ENCODE results near the gene NRIP2. TPM values are rescaled to one million over a fixed set of nuclear protein-coding genes. Genes with fewer than 3 reads are reported as not detected.
A peak's percentile ranks its signal among the peaks of the same experiment; 100 is the strongest.

Gene NRIP2
- total and polyA plus RNA-seq, 2 experiments from 2014 or later, result 0.95 TPM; not detected in 1

- Histone ChIP-seq H3K9me3 (ENCODE audit: low read depth) (no peaks in the 10 kb centered on the region), H3K9me2 (replicated peaks; ENCODE audit: insufficient read depth) (no peaks in the 10 kb centered on the region), H3K36me3 (replicated peaks; ENCODE audit: insufficient read depth, low read depth) (no peaks in the 10 kb centered on the region), H3K27me3 (no peaks in the 10 kb centered on the region), H3K4me3 (peak within 1 kb of the TSS; percentile 90), H3K27ac (peak within 1 kb of the TSS; percentile 90), H3K79me2 (peaks cover 28% of the 10 kb centered on the region), H3K4me2 (peak within 1 kb of the TSS; percentile 99), H4K20me1 (ENCODE audit: insufficient read depth, poor library complexity, severe bottlenecking) (peaks cover 25% of the 10 kb centered on the region), H3K4me1 (ENCODE audit: insufficient read depth) (peaks cover 8% of the 10 kb centered on the region), H2AFZ (peak within 1 kb of the TSS; percentile 89)
- WGBS (ENCODE audit: low lambda C conversion rate, missing lambda C conversion rate), result 0% methylated on average over 19 of the region's 63 CpGs
- DNase-seq (ENCODE audit: low spot score), result peak; percentile 96
- TF ChIP-seq CTCF (IDR thresholded peaks at IDR 0.05; ENCODE audit: poor library complexity), result no peak
- TF ChIP-seq EZH2phosphoT487 (IDR thresholded peaks at IDR 0.05; ENCODE audit: low read depth, severe bottlenecking, unreplicated experiment), result no peak
- no peak for TF ChIP-seq EZH2 (IDR thresholded peaks at IDR 0.05; ENCODE audit: borderline replicate concordance)
Measured at GRCh38 chr12:2794736-2795289, 40.0 kb downstream of the NRIP2 start, which contains the start of gene FKBP4. Gene FKBP4 (plus strand): TSS chr12:2794970. CDS start chr12:2795140, 170 bp downstream.

DNA sequence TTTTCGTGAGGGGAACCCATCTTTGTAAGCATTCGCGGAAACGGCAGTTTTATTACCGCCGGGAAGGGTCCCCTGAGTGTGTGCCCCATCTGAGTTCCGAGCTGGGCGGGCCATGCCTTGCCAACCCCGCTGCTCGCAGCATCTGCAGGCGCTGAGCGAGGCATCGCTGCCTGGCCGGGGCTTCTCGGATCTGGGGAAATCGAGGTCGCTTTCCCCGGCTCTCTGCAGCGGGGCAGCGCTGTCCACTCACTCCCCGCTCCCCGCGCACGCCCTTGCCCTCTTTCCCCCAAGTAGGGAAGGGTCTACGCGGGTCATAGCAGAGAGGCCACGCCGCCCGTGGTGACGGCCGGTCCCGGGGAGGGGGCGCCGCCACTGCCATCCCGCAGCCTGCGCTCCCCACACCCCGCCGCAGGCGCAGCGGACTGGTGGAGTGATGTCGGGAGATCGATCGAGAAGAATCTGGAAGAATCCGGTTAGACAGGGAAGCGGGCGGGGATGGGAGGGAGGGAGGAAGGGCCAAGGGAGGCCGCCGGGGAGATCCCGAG, 40.6 kb downstream of the NRIP2 start:
- peak; percentile 31 for DNase-seq (ENCODE audit: low spot score)

GRCh38 chr12:2793561-2793960, 41.3 kb downstream of the NRIP2 start:
- Histone ChIP-seq H4K20me1 (ENCODE audit: insufficient read depth, poor library complexity, severe bottlenecking) (peaks cover 25% of the 10 kb centered on the region), H3K27me3 (no peaks in the 10 kb centered on the region), H3K4me2 (peak overlapping the region; percentile 99), H3K27ac (peak overlapping the region; percentile 90), H3K9me2 (replicated peaks; ENCODE audit: insufficient read depth) (no peaks in the 10 kb centered on the region), H3K9me3 (ENCODE audit: low read depth) (no peaks in the 10 kb centered on the region), H3K4me1 (ENCODE audit: insufficient read depth) (peaks cover 8% of the 10 kb centered on the region), H2AFZ (no peak overlapping the region), H3K4me3 (no peak overlapping the region), H3K79me2 (peaks cover 26% of the 10 kb centered on the region), H3K36me3 (replicated peaks; ENCODE audit: insufficient read depth, low read depth) (no peaks in the 10 kb centered on the region)
- WGBS (ENCODE audit: low lambda C conversion rate, missing lambda C conversion rate), result 96% methylated on average over 20 of the region's 21 CpGs
- no peak for TF ChIP-seq EZH2phosphoT487 (IDR thresholded peaks at IDR 0.05; ENCODE audit: low read depth, severe bottlenecking, unreplicated experiment)
- no peak for TF ChIP-seq EZH2 (IDR thresholded peaks at IDR 0.05; ENCODE audit: borderline replicate concordance)
- no peak for TF ChIP-seq CTCF (IDR thresholded peaks at IDR 0.05; ENCODE audit: poor library complexity)
- no peak for DNase-seq (ENCODE audit: low spot score)

More for the DNA sequence above, 40.6 kb downstream of the NRIP2 start:
- no peaks in the 10 kb centered on the region for H3K36me3 ChIP-seq (replicated peaks; ENCODE audit: insufficient read depth, low read depth)
- H3K79me2 ChIP-seq, result peaks cover 28% of the 10 kb centered on the region
- TF ChIP-seq CTCF (IDR thresholded peaks at IDR 0.05; ENCODE audit: poor library complexity), result no peak
- no peak for TF ChIP-seq EZH2 (IDR thresholded peaks at IDR 0.05; ENCODE audit: borderline replicate concordance)
- no peak for TF ChIP-seq EZH2phosphoT487 (IDR thresholded peaks at IDR 0.05; ENCODE audit: low read depth, severe bottlenecking, unreplicated experiment)
- no peaks in the 10 kb centered on the region for H3K9me3 ChIP-seq (ENCODE audit: low read depth)
- 3% methylated on average over 41 of the region's 49 CpGs for WGBS (ENCODE audit: low lambda C conversion rate, missing lambda C conversion rate)
- H3K27ac ChIP-seq, result peak overlapping the region; percentile 90
- H3K27me3 ChIP-seq, result no peaks in the 10 kb centered on the region
- no peaks in the 10 kb centered on the region for H3K9me2 ChIP-seq (replicated peaks; ENCODE audit: insufficient read depth)
- H3K4me2 ChIP-seq, result peak overlapping the region; percentile 99
- peak overlapping the region; percentile 76 for H2AFZ ChIP-seq
- H4K20me1 ChIP-seq (ENCODE audit: insufficient read depth, poor library complexity, severe bottlenecking), result peaks cover 25% of the 10 kb centered on the region
- peak overlapping the region; percentile 30 for H3K4me3 ChIP-seq
- H3K4me1 ChIP-seq (ENCODE audit: insufficient read depth), result peaks cover 8% of the 10 kb centered on the region
